Effector CD8-positive, alpha-beta T cell (primary cell): ENCODE measurements around the gene DYNLT1.
"Not testable (repeated sequence)": the region's sequence is repeated elsewhere in the genome, so short reads cannot be mapped to it uniquely, and the experiment has no call there.

Experiments
- DNase-seq: peaks from one replicate; lab custom pipeline; 2025; lab: John Stamatoyannopoulos, UW

Gene DYNLT1

GRCh38 chr6:158642097-158642601 is 2.4 kb downstream of the DYNLT1 start:
- DNase-seq: no peak

- no peak for DNase-seq
These were observed 4.0 kb downstream of the DYNLT1 start for GRCh38 chr6:158640519-158640918.

DNA sequence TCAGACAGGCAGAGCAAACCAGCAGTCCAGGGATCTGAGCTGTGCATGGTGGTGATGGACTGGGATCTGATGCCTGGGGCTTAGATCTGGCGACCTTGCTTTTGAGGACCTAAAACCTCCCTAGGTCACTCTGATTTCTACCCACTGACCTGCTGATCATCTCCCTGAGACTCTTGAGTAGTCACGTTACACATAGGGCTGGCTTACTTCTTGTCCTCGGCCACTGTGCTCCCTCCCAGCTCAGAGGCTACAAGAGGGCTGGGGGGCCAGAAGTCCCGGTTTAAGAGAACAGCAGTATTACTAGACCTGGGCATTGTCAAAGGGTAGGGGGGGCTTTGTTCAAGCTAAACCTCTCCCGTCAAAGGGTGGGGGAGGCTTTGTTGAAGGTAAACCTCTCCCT is 5.5 kb downstream of the DYNLT1 start:
- DNase-seq: no peak

DNA sequence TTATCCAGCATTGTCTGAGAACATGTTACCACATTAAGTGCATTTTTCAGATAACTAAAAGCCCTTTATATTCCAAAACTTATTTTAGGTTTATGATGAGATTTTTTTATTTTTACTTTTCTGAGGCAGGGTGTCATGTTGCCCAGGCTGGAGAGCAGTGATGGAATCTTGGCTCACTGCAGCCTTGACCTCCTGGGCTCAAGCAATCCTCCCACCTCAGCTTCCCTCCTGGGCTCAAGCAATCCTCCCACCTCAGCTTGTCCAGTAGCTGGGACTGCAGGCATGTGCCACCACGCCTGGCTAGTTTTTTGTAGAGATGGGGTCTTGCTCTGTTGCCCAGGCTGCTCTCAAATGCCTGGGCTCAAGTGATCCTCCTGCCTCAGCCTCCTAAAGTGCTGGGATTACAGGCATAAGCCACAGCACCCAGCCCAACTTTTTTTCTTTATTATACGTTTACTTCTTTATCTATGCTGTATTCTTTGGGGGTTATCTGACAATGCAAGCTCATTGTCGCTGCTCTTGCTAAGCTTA is 6.2 kb downstream of the DYNLT1 start:
- no peak for DNase-seq

DNA sequence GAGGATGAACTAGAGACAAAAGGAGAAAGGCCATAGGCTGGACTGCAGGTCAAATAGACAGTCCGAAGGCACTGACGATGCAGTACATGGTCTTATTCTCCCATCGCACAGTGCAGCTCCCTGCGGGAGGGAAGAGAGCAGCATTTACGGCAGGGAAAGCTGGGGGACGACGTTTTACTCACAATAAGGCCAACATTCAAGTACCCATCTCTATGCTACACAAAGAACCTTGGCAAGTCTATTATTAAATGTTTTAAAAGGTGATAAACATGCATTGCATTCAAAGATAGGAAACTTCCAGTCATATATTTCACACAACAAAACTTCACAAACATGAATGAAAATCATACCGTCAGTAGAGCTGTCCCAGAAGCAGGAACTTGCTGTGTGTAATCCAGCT is 7.8 kb downstream of the DYNLT1 start:
- no peak for DNase-seq

DNA sequence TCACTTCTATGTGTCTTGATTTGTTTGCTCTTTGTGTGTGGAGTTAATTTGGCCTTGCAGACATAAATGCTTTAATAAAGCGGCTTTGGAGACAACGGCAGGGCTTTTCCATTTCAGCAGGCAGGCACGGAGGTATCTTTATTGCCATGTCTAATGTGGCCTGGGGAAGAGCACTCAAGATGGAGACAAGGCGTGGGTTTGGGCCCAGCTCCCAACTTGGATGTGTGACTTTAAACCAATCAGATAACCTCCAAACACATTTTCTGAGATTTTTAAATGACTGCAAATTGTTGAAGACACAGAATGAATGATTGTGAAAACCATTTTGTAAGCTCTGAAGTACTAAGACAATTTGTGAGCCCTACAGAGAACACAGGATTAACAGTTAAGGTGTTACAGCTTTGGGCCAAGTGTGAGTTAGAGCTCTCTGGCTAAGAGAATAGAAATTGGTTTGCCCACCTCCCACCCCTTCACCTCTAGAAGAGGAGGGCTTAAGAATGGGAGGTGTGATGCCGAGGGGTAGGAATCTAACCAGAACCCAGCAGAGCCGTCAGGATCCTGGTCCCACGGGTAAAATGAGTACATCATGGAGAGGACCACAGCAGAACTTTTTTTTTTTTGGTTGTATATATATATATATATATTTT is 9.0 kb downstream of the DYNLT1 start:
- DNase-seq: no peak

- DNase-seq: no peak
These were observed 9.7 kb downstream of the DYNLT1 start for GRCh38 chr6:158634695-158635426.

- DNase-seq: no peak
These were observed 11.4 kb downstream of the DYNLT1 start for GRCh38 chr6:158633127-158633526.

DNA sequence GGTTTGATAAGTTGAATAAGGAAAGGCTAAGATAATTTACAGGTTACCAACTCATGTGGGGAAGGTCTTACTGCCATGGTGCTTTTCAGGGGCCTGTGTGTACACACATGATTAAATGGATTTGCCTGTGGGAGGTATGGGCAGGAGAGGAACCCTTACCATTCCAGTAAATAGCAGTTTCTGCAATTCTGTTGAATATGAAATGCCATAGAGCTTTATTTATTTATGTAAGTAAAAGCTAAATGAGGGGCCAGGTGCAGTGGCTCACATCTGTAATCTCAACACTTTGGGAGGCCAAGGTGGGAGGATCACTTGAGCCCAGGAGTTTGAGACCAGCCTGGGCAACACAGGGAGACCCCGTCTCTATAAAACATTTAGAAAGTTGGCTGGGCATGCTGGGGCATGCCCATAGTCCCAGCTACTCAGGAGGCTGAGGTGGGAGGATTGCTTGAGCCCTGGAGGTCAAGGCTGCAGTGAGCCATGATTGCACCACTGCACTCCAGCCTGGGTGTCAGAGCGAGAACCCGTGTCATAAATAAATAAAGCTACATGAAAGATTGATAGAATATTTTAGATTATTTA is 11.9 kb downstream of the DYNLT1 start:
- DNase-seq: not testable (repeated sequence)

- no peak for DNase-seq
These were observed 12.6 kb downstream of the DYNLT1 start for GRCh38 chr6:158631678-158632537.

- no peak for DNase-seq
These were observed 13.5 kb downstream of the DYNLT1 start for GRCh38 chr6:158630938-158631616.

- DNase-seq: peak; percentile 4
These were observed 14.9 kb downstream of the DYNLT1 start for GRCh38 chr6:158629367-158630221.

DNA sequence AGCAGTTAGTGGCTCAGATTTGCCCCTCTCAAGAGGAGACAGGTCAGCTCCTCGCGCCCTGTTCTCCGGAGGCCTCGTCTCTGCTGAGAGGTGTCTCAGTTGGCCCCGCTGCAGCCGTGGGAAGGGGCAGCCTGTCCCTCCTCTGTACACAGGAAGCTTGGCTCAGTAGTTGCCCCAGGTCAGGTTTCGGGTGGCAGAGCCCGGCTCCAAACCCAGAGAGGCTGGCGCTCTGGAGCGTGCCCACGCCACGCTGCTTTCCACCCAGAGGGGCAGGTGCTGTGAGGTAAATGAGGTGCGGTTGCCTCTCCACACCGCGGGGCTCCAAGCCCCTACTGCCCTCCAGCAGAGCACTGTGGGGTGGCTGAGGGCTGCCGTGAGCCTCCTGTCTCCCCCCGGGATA is 16.0 kb downstream of the DYNLT1 start:
- DNase-seq: no peak

- DNase-seq: no peak
These were observed 16.7 kb downstream of the DYNLT1 start for GRCh38 chr6:158627940-158628211.

GRCh38 chr6:158627168-158627939 is 17.2 kb downstream of the DYNLT1 start:
- DNase-seq: no peak

GRCh38 chr6:158626360-158627167 is 18.0 kb downstream of the DYNLT1 start:
- DNase-seq: no peak

DNA sequence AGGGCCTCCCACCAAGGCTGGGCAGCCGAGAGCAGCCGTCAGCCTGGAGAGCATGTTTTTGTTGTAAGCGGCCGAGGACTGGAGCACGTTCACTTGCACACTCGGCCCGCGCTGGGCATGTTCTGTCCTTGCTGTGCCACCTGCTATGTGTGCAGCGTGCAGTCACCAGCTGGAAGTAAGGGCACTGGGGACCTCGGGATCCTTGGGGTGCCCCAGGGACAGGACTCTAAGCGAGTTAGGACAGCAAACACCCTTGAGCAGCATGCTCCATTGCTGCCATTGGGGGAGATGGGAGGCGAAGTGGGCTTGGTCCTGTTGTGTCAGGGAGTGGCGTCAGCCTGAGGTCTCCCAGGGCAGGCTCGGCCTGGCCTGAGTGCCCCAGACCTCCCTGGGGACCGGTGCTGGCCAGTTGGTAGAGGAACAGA is 18.6 kb downstream of the DYNLT1 start:
- no peak for DNase-seq

DNA sequence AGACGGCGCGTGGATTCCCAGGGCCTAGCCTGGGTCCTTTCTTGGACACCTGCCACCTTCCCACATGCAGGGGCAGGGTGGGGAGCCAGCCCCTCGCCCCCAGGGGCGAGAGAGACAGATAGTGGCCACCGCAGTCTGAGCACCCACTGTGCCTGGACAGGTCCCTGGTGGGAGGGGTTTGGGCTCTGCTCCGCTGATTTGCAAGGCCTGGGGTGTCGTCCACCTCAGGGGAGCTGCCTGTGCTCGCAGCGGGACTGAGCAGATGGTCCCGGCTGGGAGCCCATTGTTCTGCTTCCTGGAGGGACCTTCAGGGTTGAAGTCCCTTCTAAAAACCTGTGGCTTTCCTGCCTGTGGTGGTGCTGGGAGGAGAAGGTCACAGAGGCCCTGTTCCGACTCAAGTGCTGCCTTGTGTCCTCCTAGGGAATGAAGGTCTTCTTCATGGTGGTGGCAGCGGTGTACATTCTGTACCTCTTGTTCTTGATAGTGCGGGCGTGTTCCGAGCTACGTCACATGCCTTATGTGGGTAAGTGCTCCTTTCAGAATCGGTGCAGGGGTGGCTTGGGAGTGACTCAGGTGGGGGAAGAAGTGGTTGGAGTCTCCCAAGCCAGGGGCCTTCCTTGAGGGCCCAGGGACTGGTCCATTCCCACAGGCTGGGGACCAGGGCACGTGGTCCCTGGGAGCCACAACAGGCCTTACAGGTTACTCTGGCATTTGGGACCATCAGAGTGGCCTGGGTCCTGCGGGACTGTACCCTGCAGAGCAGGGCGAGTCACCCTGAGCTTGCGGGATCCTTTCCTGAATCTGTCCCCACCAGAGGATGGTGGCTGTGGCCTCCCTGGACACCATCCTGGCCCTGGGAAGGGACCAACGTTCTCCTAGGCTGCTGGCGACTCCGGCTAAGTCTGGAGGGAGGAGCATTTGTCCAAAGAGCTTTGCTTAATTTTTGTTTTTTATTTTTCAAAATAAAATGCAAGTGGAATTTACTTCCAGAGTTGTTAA is 19.6 kb downstream of the DYNLT1 start:
- no peak for DNase-seq
